HFFc6 (cell line): Measurements from ENCODE around the gene GPR32. TPM values are rescaled to one million over a fixed set of nuclear protein-coding genes. Genes with fewer than 3 reads are reported as not detected.

ENCODE experiments used
- DNase-seq: peaks from one replicate; pipeline ENCODE4 v3.0.0-alpha.2; 2018
- H3K27ac Mint-ChIP-seq: 2 replicates; pipeline ENCODE4 v1.8.0; 2020; ENCODE audit warnings: mild to moderate bottlenecking, mixed read lengths
- H3K27me3 Mint-ChIP-seq: 2 replicates; pipeline ENCODE4 v1.8.0; 2021; ENCODE audit warnings: mild to moderate bottlenecking, moderate library complexity, mixed read lengths; ENCODE audit not compliant: insufficient read depth
- H3K36me3 Mint-ChIP-seq: 2 replicates; pipeline ENCODE4 v1.8.0; 2021; ENCODE audit warnings: low read depth, mixed read lengths
- H3K4me1 Mint-ChIP-seq: 2 replicates; pipeline ENCODE4 v1.8.0; 2020; ENCODE audit warnings: low read depth, mixed read lengths
- H3K4me3 Mint-ChIP-seq: 2 replicates; pipeline ENCODE4 v1.8.0; 2020; ENCODE audit warnings: mild to moderate bottlenecking, moderate library complexity, mixed read lengths
- H3K9me3 Mint-ChIP-seq: 2 replicates; pipeline ENCODE4 v1.8.0; 2020; ENCODE audit warnings: mild to moderate bottlenecking, mixed read lengths
- CTCF ChIP-seq: fragments of 200-600 bp; sonication (generic); IDR thresholded peaks from 2 replicates; pipeline ENCODE4 v1.5.0; 2021; ENCODE audit warnings: antibody characterized with exemption, mild to moderate bottlenecking
- total RNA-seq, 6 experiments: library from RNA; stranded (reverse); fragmentation: NEBNext Ultra II Directional; extraction: Animal tissue kit (Norgen Biotek cat#: 25700); gene quantifications; 2 replicates in 1 of 6; 3 replicates in 5 of 6; pipeline ENCODE4 v1.2.3, GENCODE V29; 2021

Gene GPR32
- total RNA-seq, 6 experiments from 2014 or later, result not detected

GRCh38 chr19:50795664-50796073 is 25.4 kb downstream of the GPR32 start:
- H3K27me3 Mint-ChIP-seq, result peaks cover 10% of the 10 kb centered on the region
- H3K36me3 Mint-ChIP-seq, result 0 out of 2 replicates have a peak, but pooled peaks cover 3% of the 10 kb centered on the region
- TF ChIP-seq CTCF, result no peak
- no peak for DNase-seq
- no peaks in the 10 kb centered on the region for H3K4me1 Mint-ChIP-seq
- no peak overlapping the region for H3K27ac Mint-ChIP-seq
- H3K9me3 Mint-ChIP-seq, result no peaks in the 10 kb centered on the region; the same call in 1 of the 2 replicates
- no peak overlapping the region for H3K4me3 Mint-ChIP-seq

GRCh38 chr19:50796128-50796633 is 25.9 kb downstream of the GPR32 start:
- peaks cover 8% of the 10 kb centered on the region; the same call in 1 of the 2 replicates for H3K27me3 Mint-ChIP-seq
- H3K36me3 Mint-ChIP-seq, result peaks cover 4% of the 10 kb centered on the region; the same call in 1 of the 2 replicates
- H3K27ac Mint-ChIP-seq, result no peak overlapping the region
- DNase-seq, result no peak
- no peak overlapping the region for H3K4me3 Mint-ChIP-seq
- no peaks in the 10 kb centered on the region for H3K9me3 Mint-ChIP-seq
- peak; percentile 23; the same call in 1 of the 2 replicates for TF ChIP-seq CTCF
- H3K4me1 Mint-ChIP-seq, result peaks cover 5% of the 10 kb centered on the region

- Mint-ChIP-seq H3K4me1 (peaks cover 6% of the 10 kb centered on the region), H3K27ac (no peak overlapping the region), H3K27me3 (peaks cover 8% of the 10 kb centered on the region; the same call in 1 of the 2 replicates), H3K36me3 (peaks cover 6% of the 10 kb centered on the region; the same call in 1 of the 2 replicates), H3K4me3 (no peak overlapping the region), H3K9me3 (no peaks in the 10 kb centered on the region)
- no peak for TF ChIP-seq CTCF
- no peak for DNase-seq
These were observed 26.6 kb downstream of the GPR32 start for GRCh38 chr19:50796634-50797428.

- peaks cover 6% of the 10 kb centered on the region; the same call in 1 of the 2 replicates for H3K36me3 Mint-ChIP-seq
These were observed 27.1 kb downstream of the GPR32 start for GRCh38 chr19:50797429-50797780.

More at GRCh38 chr19:50797429-50797780, 27.1 kb downstream of the GPR32 start:
- Mint-ChIP-seq H3K4me1 (peaks cover 10% of the 10 kb centered on the region), H3K27me3 (peaks cover 8% of the 10 kb centered on the region; the same call in 1 of the 2 replicates), H3K27ac (no peak overlapping the region), H3K9me3 (no peaks in the 10 kb centered on the region), H3K4me3 (no peak overlapping the region)
- DNase-seq, result no peak
- TF ChIP-seq CTCF, result no peak
